ENCODE data around the gene MGAT5B.

- TF ChIP-seq CTCF (IDR thresholded peaks at IDR 0.05) (no peak), EZH2 (IDR thresholded peaks at IDR 0.05; ENCODE audit: borderline replicate concordance, insufficient read depth, low read depth, low read length, poor library complexity, severe bottlenecking) (no peak)
These were observed 36.8 kb downstream of the MGAT5B start for GRCh38 chr17:76905036-76905435.

All from B cell (primary cell).